Left renal cortex interstitium (tissue), 4 donors: ENCODE measurements around the gene TMED1. TPM values are rescaled to one million over a fixed set of nuclear protein-coding genes. Genes with fewer than 3 reads are reported as not detected.

Source experiments
- DNase-seq, 4 donors: peaks; one replicate each; pipeline ENCODE4 v3.0.0-alpha.2; 2013; ENCODE audit warnings: low read depth in 4 of 4, low spot score in 2 of 4, missing footprints in 1 of 4
- polyA plus RNA-seq, 4 donors: library from polyadenylated mRNA; unstranded; fragments of 120-200 nt; gene quantifications; one replicate each; pipeline ENCODE4 v1.2.1, GENCODE V29; 2013; ENCODE audit not compliant: insufficient read length in 4 of 4

The TMED1 gene
- polyA plus RNA-seq, 4 donors = 52.3 to 80.3 (median 58.7) TPM

GRCh38 chr19:10812902-10813404 lies 23.1 kb downstream of the TMED1 start:
- no peak for DNase-seq

DNA sequence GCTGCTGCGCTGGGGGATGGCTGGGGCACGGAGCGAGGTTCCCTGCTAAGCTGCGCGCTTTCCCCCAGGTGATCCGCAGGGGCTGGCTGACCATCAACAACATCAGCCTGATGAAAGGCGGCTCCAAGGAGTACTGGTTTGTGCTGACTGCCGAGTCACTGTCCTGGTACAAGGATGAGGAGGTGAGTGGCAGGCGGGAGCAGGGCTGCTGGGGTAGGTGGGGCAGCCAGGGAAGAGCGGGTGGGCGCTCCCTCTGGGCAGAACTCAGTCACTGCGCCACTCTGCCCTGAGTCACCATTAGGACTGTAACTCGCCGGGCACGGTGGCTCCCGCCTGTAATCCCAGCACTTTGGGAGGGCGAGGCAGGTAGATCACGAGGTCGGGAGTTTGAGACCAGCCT lies 23.8 kb downstream of the TMED1 start:
- no peak for DNase-seq

- no peak for DNase-seq
Measured at GRCh38 chr19:10811391-10812111, 24.5 kb downstream of the TMED1 start.

DNA sequence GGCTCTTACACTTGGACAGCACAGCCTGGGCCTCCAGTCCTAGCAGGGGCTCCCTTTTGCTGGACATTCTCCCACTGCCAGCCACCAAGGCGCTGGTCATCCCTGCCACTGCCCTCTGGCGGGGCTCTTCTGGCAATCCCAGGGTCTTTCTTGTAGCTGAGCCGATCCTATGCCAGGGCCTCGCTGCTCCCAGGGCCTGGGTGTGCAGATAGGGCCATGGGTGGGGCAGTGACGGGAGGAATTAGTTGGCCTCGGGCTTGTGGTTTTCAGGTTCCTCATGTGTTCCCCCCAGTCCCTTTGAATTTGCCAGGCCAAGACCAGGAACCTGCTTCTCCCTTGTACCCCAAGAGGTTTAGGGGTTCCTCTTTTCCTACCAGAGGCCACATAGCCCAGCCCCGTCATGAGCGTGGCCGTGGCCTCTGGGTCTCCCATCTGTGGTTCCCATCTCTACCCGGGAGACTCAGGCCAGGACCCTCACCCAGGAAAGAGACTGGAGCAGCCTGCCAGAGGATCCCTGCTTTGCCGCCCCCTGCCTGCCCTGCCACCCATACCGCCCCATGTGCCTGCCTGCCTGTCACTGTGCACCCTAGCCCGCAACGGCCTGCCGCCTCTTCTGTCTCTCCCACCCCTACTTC lies 26.2 kb downstream of the TMED1 start:
- no peak for DNase-seq

DNA sequence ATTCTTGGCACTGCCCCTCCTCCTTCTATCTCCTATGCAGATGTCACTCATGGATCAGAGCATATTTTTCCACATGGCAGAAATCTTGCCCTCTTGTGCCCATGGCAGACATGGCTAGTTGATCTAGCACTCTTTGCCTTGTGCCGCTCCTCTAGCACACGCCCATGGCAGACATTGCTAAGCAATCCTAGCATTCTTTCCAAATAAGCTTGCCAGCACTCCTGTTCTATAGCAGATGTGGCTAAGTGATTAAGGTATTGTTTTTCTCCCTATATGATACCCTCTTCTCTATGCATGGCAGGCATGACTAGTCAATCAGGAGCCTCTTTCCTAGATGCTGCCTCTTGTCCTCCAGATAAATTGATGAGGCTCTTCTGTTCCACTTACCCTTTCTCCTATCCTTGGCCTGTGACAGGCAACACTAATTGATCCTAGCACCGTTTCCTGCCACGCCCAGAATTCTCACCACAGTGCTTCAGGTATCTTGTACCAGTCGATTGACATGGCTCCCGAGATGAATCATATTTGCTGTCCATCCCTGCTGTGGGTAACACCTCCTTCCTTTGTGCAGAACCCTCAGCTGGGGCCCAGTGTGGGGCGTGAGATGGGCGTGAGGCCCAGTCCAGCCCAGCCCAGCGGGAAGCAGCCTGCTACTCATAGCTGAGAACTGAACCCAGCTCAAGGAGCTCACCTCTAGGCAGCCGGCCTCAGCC lies 26.9 kb downstream of the TMED1 start:
- DNase-seq = no peak

DNA sequence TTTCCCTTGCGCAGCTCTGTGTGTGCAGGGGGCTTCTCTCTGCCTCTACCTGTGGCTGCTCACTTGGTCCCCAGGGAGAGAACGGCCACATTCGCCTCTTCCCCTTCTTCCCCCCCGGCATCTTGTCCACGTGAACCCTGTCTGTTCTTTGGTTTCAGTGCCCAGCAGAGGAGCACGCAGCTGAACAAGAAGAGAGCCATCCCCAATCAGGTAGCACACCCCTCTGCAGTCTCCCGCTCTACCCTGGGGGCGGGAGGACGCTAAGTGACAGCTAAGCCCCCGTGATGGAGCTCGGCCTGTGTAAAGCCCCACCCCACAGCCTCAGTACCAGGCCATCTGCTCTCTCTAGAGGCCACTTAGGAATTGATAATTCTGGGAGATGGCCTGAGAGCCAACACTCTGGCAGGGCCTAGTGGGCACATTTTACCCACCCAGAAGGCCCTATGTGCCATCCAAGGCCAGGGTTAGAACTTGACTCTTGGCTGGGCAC lies 30.2 kb downstream of the TMED1 start:
- no peak for DNase-seq

DNA sequence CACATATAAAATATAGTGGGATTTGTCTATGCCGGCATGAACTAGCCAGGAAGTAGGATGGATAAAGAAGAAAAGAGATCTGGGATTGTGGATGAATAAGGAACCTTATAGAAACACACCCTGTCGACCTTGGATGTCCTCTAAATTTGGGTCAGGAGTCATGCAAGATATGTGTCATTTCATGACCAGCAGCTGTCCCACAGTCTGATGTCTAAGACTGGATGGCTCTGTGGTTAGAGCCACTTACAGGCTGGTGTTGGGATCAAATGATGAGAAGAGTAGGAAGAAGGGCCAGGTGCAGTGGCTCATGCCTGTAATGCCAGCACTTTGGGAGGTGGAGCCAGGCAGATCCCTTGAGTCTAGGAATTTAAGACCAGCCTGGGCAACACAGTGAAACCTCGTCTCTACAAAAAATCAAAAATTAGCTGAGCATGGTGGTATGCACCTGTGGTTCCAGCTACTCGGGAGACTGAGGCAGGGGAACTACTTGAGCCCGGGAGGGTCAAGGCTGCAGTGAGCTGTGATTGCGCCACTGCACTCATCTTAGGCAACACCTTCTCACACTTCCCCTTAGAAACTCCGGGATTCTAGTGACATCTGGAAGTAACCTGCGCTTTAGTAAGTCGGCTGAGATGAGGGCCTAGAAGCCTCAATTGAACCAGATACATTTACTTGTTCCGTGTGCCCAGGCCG lies 30.8 kb downstream of the TMED1 start:
- DNase-seq = no peak

- DNase-seq = no peak
Measured at GRCh38 chr19:10803252-10803651, 32.8 kb downstream of the TMED1 start.

DNA sequence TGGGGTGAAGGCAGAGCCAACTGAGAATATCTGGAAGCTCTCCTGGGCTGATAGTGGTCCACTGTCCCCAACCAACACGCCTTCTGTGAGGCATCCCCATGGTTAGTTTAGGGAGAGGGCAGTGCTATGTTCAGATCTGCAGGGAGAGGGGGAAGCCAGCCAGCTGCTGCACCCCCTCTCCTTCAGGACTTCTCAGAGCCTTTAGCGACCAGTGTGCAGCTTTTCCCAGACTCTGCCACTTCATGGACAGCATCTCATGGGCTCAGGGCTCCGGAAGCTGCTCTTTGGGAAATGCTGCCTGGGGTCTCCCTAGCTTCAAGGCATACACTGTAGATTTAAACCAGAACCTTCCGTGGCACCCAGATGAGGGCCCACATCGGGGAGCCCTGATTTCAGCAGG lies 33.5 kb downstream of the TMED1 start:
- DNase-seq = no peak

DNA sequence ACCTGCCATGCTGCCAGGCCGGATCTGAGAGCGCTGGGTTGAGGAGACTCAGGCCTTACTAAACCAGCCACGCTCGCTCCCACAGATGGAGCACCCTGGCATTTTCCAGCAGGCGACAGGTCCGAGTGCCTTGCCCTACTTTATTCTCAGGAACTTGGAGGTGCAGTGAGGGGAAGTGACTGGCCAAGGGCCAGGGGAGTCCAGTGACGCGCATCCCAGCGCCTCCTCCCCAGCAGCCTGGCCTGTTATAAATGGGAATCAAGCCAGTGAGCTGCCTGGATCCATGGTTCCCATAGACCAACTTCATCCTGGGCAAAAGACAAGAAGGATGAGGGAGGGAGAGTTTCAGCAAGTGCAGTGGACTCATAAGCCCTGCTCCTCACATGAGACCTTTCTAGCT lies 35.5 kb downstream of the TMED1 start:
- no peak for DNase-seq

GRCh38 chr19:10797541-10798256 lies 38.3 kb downstream of the TMED1 start:
- DNase-seq = no peak

GRCh38 chr19:10797078-10797477 lies 38.9 kb downstream of the TMED1 start:
- DNase-seq = no peak

- DNase-seq = no peak
Measured at GRCh38 chr19:10796653-10797052, 39.4 kb downstream of the TMED1 start.

DNA sequence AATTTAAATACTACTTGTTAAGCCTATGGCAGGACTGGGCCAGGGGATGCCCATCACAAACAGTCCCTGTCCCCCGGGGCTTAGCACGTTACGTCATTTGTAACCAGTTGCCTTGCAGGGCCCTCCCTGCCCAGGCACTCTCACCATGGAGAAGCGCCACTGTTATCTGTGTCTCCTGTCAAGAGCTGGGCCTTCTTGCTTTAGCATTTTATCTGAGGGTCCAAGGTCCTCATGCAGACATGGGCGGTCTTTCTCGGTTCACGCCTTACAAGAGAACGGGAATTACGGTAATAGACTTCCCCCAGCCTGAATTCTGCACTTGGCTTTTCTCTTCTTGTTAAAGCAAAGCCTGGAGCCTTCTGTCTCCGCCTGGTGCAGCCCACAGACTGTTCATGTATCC lies 46.1 kb downstream of the TMED1 start:
- DNase-seq = no peak

- no peak for DNase-seq
Measured at GRCh38 chr19:10788146-10788545, 47.9 kb downstream of the TMED1 start.

DNA sequence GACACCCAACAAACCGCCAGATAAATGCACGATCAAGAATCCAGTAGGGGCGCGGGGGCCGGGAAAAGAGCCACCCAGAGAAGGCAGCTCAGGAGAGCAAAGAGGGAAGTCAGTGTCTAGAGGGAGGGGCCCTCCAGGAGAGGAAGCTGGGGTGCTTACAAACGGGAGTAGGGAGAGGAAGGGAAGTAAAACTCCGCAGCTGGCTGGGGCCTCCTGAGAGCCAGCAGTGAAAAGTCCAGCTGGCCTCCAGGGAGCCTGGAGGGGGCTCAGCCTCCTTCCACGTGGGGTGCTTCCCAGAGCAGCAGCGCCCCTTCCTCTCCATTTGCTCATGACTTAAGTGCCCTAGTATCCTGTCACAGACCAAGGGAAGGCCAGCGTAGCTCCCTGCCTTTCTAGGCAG lies 51.8 kb downstream of the TMED1 start:
- no peak for DNase-seq

- DNase-seq = no peak
Measured at GRCh38 chr19:10782795-10783194, 53.2 kb downstream of the TMED1 start.
